Kidney (tissue), 14 donors: Measurements from ENCODE around the gene FIGNL2. TPM values are rescaled to one million over a fixed set of nuclear protein-coding genes. Genes with fewer than 3 reads are reported as not detected.

Experiments
- DNase-seq, 5 donors: peaks; one replicate each; pipeline ENCODE4 v3.0.0-alpha.2; 2013 to 2020
- FAIRE-seq: peaks from 2 replicates; lab custom pipeline; 2012; peaks lifted over from hg19 to GRCh38; lab: Jason Lieb, UNC
- H3K27ac ChIP-seq, 2 donors: one replicate each; pipeline ENCODE4 v1.7.0; 2013; ENCODE audit warnings: low read depth in 2 of 2, low read length in 2 of 2, inconsistent platforms in 1 of 2
- H3K27me3 ChIP-seq: one replicate; pipeline ENCODE4 v1.7.1; 2013; ENCODE audit warnings: low read length, inconsistent platforms; ENCODE audit not compliant: control insufficient read depth, insufficient read depth
- H3K36me3 ChIP-seq, 3 donors: one replicate each; pipeline versions ENCODE4 v1.7.0 to v1.7.1; 2013; ENCODE audit warnings: low read length in 3 of 3, control low read depth in 1 of 3, inconsistent platforms in 1 of 3; ENCODE audit not compliant: insufficient read depth in 3 of 3, control insufficient read depth in 2 of 3
- H3K4me1 ChIP-seq, 3 donors: one replicate each; pipeline versions ENCODE4 v1.7.0 to v1.7.1; 2013; ENCODE audit warnings: low read length in 3 of 3, inconsistent platforms in 1 of 3, low read depth in 1 of 3; ENCODE audit not compliant: control insufficient read depth in 2 of 3, insufficient read depth in 2 of 3
- H3K4me3 ChIP-seq, 3 donors: one replicate each; pipeline versions ENCODE4 v1.7.0 to v1.8.1; 2013; ENCODE audit warnings: low read length in 3 of 3, control low read depth in 1 of 3, inconsistent platforms in 1 of 3
- H3K9ac ChIP-seq, 3 donors: one replicate each; pipeline versions ENCODE4 v1.7.0 to v1.7.1; 2013; ENCODE audit warnings: low read length in 3 of 3, control low read depth in 1 of 3, inconsistent platforms in 1 of 3
- H3K9me3 ChIP-seq, 3 donors: one replicate each; pipeline versions ENCODE4 v1.7.0 to v1.7.1; 2013; ENCODE audit warnings: low read length in 3 of 3, control low read depth in 1 of 3, inconsistent platforms in 1 of 3; ENCODE audit not compliant: control insufficient read depth in 2 of 3, insufficient read depth in 1 of 3
- intact Hi-C: fragments of 100-400 bp; cut with DNase I; formaldehyde crosslinking; loops from one replicate; pipeline ENCODE4 v1.11.1; 2022
- polyA plus RNA-seq: library from polyadenylated mRNA; stranded (reverse); fragments of 350-450 nt; fragmentation: Illumina TruSeq; extraction: RNeasy Lipid Tissue Mini Kit (QIAGEN cat#74804); gene quantifications from one replicate; pipeline ENCODE4 v1.2.3, GENCODE V29; 2014; ENCODE audit warnings: low read depth, low replicate concordance; ENCODE audit not compliant: insufficient read depth
- total RNA-seq: library from RNA; stranded (reverse); fragmentation: NEBNext Ultra II Directional; extraction: Animal tissue kit (Norgen Biotek cat#: 25700); gene quantifications from one replicate; pipeline ENCODE4 v1.2.1, GENCODE V29; 2021
- TF ChIP-seq, protein P1 (sequence below): IDR thresholded peaks from 3 replicates; pipeline ENCODE4 v1.5.1; 2012; ENCODE audit warnings: mild to moderate bottlenecking, moderate library complexity, borderline replicate concordance; ENCODE audit not compliant: insufficient read depth; ENCODE audit errors: extremely low read depth
- donor health status: control.
- donor health status: control.
- donor health status: control.
- donor health status: control.
- donor health status: control.
- donor health status: DM: yes; HTN: yes; CAD: no.
- donor health status: Normal renal cell carcinoma (clear cell type).

FIGNL2 gene
- total and polyA plus RNA-seq, 2 donors from 2014 or later = 3.1 to 6.1 TPM

DNA sequence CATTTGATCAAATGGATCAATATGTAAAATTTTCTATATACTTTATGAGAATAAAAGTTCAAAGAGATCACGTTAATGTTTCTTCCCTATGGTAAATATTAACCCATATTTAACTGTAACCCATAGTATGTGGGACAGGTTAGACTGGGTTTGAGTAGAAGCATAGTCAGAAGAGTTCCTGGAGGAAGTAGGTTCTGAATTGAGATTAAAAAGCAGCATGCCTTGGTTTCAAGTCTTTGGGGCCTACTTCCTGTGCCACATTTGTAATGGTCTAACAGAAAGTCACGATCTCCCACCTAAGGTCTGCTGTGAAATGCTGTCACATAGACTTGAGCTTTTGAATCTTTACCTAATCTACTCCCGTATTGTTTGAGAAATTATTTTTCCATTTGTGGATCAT, 63.8 kb downstream of the FIGNL2 start:
- Histone ChIP-seq H3K4me1 (no peaks in the 10 kb centered on the region), H3K27ac (no peak overlapping the region), H3K9ac (no peak overlapping the region), H3K36me3 (no peaks in the 10 kb centered on the region), H3K4me3 (no peak overlapping the region), H3K9me3 (no peaks in the 10 kb centered on the region), H3K27me3 (no peaks in the 10 kb centered on the region)
- DNase-seq (peak in 1 of 5 donors; percentile 7), FAIRE-seq (no peak)
- intact Hi-C loops = no loop called here
- TF ChIP-seq, protein P1, sequence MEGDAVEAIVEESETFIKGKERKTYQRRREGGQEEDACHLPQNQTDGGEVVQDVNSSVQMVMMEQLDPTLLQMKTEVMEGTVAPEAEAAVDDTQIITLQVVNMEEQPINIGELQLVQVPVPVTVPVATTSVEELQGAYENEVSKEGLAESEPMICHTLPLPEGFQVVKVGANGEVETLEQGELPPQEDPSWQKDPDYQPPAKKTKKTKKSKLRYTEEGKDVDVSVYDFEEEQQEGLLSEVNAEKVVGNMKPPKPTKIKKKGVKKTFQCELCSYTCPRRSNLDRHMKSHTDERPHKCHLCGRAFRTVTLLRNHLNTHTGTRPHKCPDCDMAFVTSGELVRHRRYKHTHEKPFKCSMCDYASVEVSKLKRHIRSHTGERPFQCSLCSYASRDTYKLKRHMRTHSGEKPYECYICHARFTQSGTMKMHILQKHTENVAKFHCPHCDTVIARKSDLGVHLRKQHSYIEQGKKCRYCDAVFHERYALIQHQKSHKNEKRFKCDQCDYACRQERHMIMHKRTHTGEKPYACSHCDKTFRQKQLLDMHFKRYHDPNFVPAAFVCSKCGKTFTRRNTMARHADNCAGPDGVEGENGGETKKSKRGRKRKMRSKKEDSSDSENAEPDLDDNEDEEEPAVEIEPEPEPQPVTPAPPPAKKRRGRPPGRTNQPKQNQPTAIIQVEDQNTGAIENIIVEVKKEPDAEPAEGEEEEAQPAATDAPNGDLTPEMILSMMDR = no peak

DNA sequence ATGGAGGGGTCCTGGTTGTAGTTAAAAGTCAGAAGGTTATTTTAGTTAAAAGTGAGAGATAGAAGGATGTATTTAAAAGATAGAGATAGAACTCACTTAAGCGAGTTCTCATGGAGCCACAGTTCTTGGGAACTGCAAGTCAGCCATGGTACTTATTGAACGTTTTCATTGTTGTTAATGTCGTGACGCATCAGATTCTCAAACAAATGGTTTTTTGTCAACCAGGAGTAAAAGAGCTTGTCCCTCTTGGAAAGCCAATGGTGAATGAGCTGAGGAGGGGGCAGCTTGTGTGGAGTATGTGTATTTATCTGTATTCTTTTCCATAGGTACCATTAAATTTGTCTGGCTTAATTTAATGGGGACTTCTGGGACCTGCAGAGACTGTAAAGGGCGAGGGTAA, 68.6 kb downstream of the FIGNL2 start:
- Histone ChIP-seq H3K4me3 (no peak overlapping the region), H3K9ac (no peak overlapping the region), H3K36me3 (no peaks in the 10 kb centered on the region), H3K27ac (no peak overlapping the region), H3K27me3 (no peaks in the 10 kb centered on the region), H3K4me1 (no peaks in the 10 kb centered on the region), H3K9me3 (no peaks in the 10 kb centered on the region)
- intact Hi-C loops = no loop called here
- FAIRE-seq (no peak), DNase-seq (no peak)
- TF ChIP-seq, protein P1 = no peak

DNA sequence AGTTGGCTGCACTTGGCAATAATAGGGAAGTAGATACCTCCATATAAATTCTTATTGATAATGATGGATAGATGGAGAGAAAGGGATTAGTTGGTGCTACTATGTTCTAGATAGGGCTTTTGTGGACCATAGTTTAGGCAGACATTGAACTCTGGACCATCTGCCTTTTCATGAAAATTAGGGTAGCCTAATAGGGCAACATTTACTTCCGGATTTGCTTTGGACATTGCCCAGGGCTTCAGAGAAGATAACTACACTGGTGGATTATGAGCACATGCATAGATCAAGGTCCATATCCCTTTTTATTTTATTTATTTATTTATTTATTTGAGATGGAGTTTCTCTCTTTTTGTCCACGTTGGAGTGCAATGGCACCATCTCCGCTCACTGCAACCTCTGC, 70.5 kb downstream of the FIGNL2 start:
- intact Hi-C loops = no loop called here
- Histone ChIP-seq H3K9ac (no peak overlapping the region), H3K9me3 (no peaks in the 10 kb centered on the region), H3K4me1 (no peaks in the 10 kb centered on the region), H3K27me3 (no peaks in the 10 kb centered on the region), H3K4me3 (no peak overlapping the region), H3K36me3 (no peaks in the 10 kb centered on the region), H3K27ac (no peak overlapping the region)
- TF ChIP-seq, protein P1 = no peak
- FAIRE-seq (no peak), DNase-seq (no peak)

DNA sequence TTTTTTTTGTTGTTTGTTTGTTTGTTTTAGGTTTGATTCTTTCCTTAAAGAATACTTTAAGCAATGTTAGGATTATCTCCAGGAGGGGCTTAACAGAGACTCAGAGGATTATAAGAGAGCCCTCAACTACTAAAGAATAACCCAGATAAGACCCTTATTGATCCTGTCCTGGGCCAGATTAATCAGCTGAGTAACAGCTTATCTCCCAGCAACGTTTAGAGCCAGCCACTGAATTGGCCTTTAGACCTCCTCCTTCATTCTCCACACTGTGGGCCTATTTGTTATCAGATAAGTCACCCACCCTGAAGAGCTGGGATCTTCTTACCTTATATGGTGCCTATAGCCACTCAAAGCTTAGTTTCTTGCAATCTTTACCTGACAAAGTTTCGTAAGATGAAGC, 71.1 kb downstream of the FIGNL2 start:
- no peak overlapping the region for H3K9ac ChIP-seq
- no peak for DNase-seq
- no peaks in the 10 kb centered on the region for H3K4me1 ChIP-seq
- no peak overlapping the region for H3K4me3 ChIP-seq
- no peaks in the 10 kb centered on the region for H3K9me3 ChIP-seq
- no peak overlapping the region for H3K27ac ChIP-seq
- FAIRE-seq = no peak
- H3K27me3 ChIP-seq = no peaks in the 10 kb centered on the region
- TF ChIP-seq, protein P1 = no peak
- intact Hi-C loops = no loop called here
- H3K36me3 ChIP-seq = no peaks in the 10 kb centered on the region
